ENCODE measurements around the gene USP13.

USP13 gene

DNA sequence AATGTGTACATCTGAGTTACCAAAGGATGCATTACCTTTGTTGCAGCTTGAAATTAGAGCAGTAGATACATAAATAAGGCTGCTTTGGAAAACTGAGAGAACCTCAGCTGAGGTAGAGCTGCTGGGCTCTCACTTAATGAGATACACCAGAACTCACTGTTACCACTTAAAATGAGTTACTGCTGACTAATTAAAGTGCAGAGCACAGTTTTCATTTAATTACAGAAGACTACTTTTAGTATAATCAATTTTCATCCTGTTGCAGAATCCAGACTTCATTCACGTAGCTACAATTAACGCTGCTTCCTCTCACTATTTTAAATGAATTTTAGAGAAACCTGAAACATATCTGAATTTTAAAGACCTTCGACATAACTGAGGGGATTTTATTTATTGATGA is 169.5 kb downstream of the USP13 start:
- Mint-ChIP-seq H3K4me3 (no peak overlapping the region), H3K9me3 (no peaks in the 10 kb centered on the region), H3K27ac (no peak overlapping the region), H3K36me3 (ENCODE audit: low read depth) (no peaks in the 10 kb centered on the region), H3K27me3 (peaks cover 9% of the 10 kb centered on the region), H3K4me1 (ENCODE audit: low read depth) (no peaks in the 10 kb centered on the region)
- intact Hi-C loops (cut with micrococcal nuclease): no loop called here

DNA sequence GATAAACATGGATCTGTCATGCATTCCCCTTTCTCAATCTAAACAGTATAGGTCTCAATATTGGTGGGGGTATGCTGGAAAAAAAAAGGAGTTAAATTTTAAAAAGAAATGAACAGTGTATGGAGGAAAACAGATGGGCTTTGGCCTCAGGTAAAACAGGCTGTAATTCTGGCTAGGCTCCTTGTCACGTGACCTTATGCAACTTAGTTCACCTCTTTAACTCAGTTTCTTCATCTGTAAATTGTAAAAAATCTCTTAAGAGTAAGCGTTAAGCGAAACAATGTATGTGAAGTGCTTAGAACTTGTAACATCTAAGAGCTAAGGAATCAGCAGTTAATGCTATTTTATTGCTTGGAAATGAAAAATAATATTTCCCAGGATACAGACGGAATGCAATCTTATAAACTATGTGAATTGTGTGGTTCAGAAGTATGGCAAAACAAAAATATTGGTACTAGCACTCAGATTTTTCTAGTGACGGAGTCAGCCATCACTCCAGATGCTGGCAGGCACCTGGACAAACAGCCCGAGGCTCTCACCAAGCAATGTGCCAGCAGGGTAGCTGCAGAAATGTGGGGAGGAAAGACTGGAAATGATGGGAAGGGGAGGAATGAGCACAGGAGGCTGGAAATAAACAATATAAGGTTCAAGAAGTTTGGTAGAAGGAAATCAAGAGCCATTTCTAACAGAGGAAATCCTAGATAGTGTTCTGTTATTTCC is 172.8 kb downstream of the USP13 start:
- no peak overlapping the region for H3K27ac Mint-ChIP-seq
- no peak overlapping the region for H3K4me3 Mint-ChIP-seq
- intact Hi-C loops (cut with micrococcal nuclease): no loop called here
- H3K36me3 Mint-ChIP-seq (ENCODE audit: low read depth): no peaks in the 10 kb centered on the region
- no peaks in the 10 kb centered on the region for H3K4me1 Mint-ChIP-seq (ENCODE audit: low read depth)
- peaks cover 8% of the 10 kb centered on the region for H3K27me3 Mint-ChIP-seq
- no peaks in the 10 kb centered on the region for H3K9me3 Mint-ChIP-seq

DNA sequence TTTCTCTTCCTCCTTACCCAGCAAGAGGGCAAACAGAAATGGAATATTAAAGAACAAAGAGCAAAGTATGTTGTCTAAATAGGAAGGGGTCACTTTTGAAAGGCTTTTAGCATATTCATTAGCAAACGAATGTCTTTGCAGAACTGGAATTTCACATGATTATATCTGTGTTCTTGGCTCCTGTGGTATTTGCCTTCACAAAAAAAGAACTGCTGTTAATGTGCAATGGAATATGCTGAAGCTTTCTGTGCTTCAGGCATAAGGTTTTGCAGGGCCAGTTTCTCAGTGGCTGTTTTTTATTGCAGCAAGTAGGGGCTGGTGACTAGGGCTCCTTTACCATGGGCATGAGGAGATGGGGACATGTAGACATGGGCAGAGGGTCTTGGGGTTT is 173.4 kb downstream of the USP13 start:
- no peaks in the 10 kb centered on the region for H3K4me1 Mint-ChIP-seq (ENCODE audit: low read depth)
- peaks cover 8% of the 10 kb centered on the region for H3K27me3 Mint-ChIP-seq
- no peak overlapping the region for H3K4me3 Mint-ChIP-seq
- H3K27ac Mint-ChIP-seq: no peak overlapping the region
- intact Hi-C loops (cut with micrococcal nuclease): no loop called here
- no peaks in the 10 kb centered on the region for H3K9me3 Mint-ChIP-seq
- H3K36me3 Mint-ChIP-seq (ENCODE audit: low read depth): no peaks in the 10 kb centered on the region

DNA sequence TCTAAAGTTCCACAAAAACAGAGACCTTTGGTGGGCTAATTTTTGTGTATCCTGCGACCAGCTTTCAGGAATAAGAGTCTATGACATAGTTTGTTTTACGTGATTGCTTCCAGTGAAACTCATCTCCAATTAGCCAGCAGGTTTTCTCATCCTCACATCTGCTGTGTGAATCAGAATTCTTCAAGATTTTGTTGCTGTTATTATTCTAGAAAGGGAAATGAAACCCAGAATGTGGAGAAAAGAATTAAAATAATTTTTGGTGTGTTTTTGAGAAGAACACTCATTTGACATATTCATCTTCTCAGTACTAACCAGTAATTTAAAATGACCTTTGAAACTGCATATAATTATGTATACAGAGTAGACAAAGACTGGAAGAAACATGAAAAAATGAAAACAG is 175.9 kb downstream of the USP13 start:
- intact Hi-C loops (cut with micrococcal nuclease): no loop called here
- Mint-ChIP-seq H3K27me3 (peaks cover 6% of the 10 kb centered on the region), H3K27ac (no peak overlapping the region), H3K4me3 (no peak overlapping the region), H3K4me1 (ENCODE audit: low read depth) (no peaks in the 10 kb centered on the region), H3K9me3 (no peaks in the 10 kb centered on the region), H3K36me3 (ENCODE audit: low read depth) (no peaks in the 10 kb centered on the region)

DNA sequence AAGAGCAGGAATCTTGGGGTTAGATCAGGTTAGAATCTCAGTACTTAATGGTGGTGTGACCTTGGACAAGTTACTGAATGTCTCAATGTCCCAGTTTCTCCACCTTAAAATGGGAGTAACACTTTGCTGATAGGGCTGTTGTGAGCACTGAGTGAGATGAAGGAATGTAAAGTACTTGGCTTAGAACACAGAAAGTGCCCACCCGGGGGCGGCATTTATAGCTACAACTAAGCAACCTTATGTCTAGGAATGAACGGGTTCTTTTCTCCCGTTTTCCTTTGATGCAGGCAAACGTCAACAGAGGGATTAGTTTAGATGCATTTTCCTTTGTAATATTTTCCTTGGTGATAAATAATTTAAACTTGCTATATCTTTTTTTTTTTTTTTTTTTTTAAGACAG is 176.6 kb downstream of the USP13 start:
- Mint-ChIP-seq H3K36me3 (ENCODE audit: low read depth) (no peaks in the 10 kb centered on the region), H3K27ac (no peak overlapping the region), H3K4me1 (ENCODE audit: low read depth) (no peaks in the 10 kb centered on the region), H3K27me3 (peaks cover 6% of the 10 kb centered on the region), H3K4me3 (no peak overlapping the region), H3K9me3 (no peaks in the 10 kb centered on the region)
- intact Hi-C loops (cut with micrococcal nuclease): no loop called here

DNA sequence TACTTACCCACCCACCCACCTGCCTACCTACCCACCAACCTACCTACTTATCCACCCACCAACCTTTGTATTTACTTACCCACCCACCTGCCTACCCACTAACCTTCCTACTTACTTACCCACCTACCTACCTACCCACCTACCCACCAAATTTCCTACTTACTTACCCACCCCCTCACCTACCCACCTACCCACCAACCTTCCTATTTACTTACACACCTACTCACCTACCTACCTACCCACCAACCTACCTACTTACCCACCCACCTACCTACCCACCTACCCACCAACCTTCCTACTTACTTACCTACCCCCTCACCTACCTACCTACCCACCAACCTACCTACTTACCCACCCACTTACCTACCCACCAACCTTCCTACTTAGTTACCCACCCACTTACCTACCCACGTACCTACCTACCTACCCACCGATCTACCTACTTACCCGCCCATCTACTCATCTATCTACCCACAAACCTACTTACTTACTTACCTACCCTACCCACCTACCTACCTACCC is 179.6 kb downstream of the USP13 start:
- Mint-ChIP-seq H3K27me3 (peaks cover 4% of the 10 kb centered on the region), H3K36me3 (ENCODE audit: low read depth) (no peaks in the 10 kb centered on the region), H3K27ac (no peak overlapping the region), H3K4me3 (no peak overlapping the region), H3K4me1 (ENCODE audit: low read depth) (no peaks in the 10 kb centered on the region), H3K9me3 (no peaks in the 10 kb centered on the region)
- intact Hi-C loops (cut with micrococcal nuclease): no loop called here

DNA sequence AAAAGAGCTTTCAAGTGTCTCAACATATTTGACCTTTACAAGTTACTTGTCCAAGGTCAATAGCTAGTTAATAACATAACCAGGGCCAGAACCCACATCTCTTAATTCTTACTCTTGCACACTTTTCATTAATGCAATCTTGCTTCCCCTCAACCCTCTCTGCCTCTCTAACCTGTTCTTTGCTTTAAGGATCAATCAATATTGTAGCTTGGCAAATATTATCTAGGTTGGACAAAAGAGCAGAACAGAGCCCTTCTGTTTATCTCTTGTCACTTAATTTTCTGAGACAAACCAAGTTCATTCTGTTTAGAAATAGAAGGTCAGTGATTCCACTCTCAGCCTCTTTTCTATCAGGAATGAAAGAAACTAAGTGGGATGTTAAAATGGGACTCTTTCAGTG is 180.5 kb downstream of the USP13 start:
- H3K9me3 Mint-ChIP-seq: no peaks in the 10 kb centered on the region
- no peaks in the 10 kb centered on the region for H3K27me3 Mint-ChIP-seq
- no peaks in the 10 kb centered on the region for H3K36me3 Mint-ChIP-seq (ENCODE audit: low read depth)
- no peak overlapping the region for H3K4me3 Mint-ChIP-seq
- intact Hi-C loops (cut with micrococcal nuclease): no loop called here
- no peak overlapping the region for H3K27ac Mint-ChIP-seq
- no peaks in the 10 kb centered on the region for H3K4me1 Mint-ChIP-seq (ENCODE audit: low read depth)

DNA sequence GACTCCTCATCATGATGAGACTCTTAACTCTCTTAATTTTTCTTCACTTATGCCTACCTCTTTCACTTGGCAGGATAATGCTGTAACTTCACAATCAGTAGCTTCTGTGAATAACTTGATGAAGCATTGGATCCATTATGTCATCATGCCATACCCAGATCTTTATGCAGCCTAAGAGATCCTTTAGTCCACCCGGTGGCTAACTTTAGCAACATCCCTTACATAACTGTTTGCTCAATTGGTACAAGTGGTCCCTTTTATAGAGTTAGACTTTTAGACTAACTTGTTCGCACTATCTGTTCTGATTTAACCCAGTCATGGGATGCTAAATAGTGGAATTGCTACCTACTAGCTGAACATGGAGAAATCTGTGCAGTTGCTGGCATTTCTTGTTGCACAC is 184.5 kb downstream of the USP13 start:
- no peak overlapping the region for H3K27ac Mint-ChIP-seq
- peaks cover 2% of the 10 kb centered on the region for H3K27me3 Mint-ChIP-seq
- no peaks in the 10 kb centered on the region for H3K36me3 Mint-ChIP-seq (ENCODE audit: low read depth)
- no peak overlapping the region for H3K4me3 Mint-ChIP-seq
- no peaks in the 10 kb centered on the region for H3K9me3 Mint-ChIP-seq
- no peaks in the 10 kb centered on the region for H3K4me1 Mint-ChIP-seq (ENCODE audit: low read depth)
- intact Hi-C loops (cut with micrococcal nuclease): no loop called here
